GM19468 (cell line): ENCODE measurements around the gene AGBL5.

ENCODE experiments used
- ATAC-seq: cut with Tn5 transposase; IDR thresholded peaks from one replicate; pipeline ENCODE4 v1.9.1; 2021; ENCODE audit warnings: mild to moderate bottlenecking, moderate library complexity, moderate number of reproducible peaks; ENCODE audit not compliant: unreplicated experiment; ENCODE audit errors: extremely low read depth

The AGBL5 gene

DNA sequence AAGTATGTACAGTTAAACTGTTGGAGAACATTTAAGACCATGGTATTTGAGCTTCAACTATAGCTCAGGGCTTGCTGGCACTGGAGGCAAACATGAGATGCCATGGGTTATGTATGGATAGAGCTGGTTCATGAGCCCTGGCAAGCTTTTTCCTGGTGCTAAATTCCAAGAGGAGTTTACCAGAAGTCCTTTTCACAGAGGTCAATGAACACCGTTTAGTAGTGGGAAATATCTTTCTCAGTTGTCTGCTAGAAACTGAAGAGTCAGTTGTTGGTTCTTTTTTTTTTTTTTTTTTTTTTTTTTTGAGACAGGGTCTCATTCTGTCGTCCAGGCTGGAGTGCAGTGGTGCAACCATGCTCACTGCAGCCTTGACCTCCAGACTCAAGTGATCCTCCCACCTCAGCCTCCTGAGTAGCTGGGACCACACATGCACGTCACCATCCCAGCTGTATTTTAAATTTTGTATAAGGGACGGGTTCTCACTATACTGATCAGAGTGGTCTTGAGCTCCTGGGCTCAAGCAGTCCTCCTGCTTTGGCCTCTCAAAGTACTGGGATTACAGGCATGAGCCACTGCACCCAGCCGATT is 36.4 kb downstream of the AGBL5 start:
- no peak for ATAC-seq

DNA sequence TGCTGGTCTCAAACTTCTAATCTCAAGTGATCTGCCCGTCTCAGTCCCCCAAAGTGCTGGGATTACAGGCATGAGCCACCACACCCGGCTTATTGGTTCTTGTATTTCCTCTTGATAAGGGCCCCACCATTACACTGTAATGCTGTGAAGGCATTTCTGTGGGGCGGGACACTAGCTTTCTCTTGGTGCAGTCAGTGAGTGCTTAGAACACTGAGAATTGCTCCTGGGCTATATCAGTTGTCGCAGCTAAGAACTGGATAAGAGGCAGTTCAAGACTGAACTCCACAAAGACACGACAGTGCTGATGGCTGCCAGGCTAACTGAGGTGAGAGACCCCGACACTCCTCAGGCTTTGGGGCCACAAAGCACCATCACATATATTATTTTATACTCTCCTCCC is 37.2 kb downstream of the AGBL5 start:
- ATAC-seq = no peak

DNA sequence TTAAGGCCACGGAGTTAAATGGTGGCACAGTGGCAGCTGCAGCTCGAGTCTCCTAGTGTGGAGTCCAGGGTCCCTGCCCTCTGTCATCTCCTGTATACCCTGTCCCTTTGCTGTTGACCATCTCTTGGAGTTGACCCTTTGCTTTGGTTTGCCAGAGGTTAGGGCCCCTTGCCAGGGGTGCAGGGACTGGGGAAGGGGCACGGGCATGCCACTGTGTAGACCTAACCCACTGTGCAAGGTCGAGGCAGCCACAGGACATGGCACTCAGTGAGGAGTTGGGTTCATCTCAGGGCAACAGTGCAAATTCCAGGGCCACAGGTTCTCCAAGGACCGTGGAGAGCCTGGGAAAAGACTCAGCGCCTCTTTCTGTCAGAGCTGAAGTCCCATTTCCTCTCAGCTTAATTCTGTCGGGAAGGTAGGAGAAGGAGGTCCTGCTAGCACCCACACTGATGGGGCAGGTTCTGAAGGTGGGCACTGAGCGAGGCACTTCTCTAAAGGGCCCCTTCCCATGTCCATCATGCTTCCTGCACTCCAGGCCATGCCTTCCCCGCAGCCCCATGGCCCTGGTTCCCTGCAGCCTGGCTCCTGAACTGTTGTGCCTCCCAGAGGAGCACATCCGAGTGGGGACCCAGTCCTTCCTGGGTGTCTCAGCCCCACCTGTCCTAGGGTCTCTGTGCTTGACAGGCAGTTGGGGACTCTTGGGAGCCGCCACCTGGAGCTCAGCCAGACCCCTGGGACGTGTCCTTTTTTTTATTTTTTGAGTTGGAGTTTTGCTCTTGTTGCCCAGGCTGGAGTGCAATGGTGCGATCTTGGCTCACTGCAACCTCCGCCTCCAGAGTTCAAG is 37.9 kb downstream of the AGBL5 start:
- ATAC-seq = no peak

DNA sequence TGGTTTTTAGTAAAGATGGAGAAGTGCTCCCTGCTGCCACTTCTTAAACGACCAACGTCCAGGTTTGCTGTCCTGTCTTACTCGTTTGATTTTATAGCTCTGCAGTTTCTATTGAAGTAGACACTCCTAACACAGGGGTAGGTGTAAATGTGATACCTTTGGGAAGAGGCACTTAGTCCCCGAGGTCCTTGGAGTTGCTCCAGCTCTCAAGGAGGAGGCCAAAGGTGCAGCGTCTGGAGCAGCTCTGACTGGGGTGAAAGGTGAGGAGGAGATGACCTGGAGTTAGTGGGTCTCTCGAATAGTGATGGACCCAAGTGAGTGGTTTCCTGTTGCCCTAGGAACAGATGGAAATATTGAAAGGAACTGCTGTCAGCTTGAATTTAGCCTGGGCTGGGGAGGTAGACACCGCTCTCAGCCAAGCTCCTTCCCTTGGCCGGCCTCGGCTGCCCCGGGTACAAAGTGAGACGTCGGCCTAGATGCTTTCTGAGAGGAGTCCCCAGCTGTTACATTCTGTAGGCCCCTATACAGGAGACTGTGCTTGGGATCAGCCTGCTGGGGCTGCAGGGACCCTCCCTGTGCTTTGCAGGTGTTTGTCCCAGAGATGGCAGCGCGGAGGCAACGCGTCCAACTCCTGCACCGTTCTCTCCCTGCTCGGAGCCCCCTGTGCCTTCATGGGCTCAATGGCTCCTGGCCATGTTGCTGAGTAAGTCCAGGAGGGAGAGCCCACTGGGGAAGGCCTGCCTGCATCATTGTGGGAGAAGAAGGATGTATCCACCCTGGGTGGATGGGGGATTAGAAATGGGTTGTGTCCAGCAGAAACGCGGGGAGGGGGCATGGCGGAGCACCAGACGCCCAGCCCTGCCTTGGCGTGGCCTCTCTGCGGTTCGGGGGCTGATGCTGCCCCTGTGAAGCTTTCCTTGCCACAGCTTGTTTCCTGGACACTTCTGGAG is 40.6 kb downstream of the AGBL5 start:
- no peak for ATAC-seq

DNA sequence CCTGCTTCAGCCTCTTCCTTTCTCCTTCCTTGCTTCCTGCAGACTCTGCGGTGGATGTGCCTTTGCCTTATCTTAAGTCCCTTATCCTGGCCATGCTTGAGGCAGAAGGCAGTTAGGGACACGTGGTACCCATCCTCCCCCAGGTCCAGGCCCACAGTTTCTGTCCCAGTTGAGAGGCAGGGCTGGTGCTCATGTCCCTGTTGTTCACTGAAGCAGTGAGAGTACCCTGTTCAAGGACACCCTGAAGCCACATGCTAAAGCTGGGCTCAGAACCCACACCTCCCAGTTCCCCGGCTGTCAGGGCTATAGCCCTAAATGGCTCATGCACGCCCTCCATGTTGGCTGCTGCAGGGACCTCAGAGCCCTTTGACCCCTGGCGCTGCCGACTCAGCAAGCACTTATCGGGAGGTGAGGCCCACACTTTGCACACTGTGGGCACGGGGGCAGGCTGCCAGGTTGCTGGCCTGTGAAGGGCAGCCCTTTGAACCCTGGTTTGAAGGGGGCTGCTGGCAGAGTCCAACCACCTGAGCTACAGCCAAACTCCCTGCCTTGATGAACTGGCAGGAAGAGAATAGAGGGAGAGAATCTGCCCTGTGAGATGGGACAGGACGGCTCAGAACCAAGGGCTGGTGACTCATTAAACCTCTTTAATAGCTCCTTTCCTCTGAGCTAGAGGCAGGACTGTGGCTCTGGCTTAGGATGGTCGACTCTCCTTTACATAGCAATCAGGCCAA is 41.4 kb downstream of the AGBL5 start:
- ATAC-seq = no peak

DNA sequence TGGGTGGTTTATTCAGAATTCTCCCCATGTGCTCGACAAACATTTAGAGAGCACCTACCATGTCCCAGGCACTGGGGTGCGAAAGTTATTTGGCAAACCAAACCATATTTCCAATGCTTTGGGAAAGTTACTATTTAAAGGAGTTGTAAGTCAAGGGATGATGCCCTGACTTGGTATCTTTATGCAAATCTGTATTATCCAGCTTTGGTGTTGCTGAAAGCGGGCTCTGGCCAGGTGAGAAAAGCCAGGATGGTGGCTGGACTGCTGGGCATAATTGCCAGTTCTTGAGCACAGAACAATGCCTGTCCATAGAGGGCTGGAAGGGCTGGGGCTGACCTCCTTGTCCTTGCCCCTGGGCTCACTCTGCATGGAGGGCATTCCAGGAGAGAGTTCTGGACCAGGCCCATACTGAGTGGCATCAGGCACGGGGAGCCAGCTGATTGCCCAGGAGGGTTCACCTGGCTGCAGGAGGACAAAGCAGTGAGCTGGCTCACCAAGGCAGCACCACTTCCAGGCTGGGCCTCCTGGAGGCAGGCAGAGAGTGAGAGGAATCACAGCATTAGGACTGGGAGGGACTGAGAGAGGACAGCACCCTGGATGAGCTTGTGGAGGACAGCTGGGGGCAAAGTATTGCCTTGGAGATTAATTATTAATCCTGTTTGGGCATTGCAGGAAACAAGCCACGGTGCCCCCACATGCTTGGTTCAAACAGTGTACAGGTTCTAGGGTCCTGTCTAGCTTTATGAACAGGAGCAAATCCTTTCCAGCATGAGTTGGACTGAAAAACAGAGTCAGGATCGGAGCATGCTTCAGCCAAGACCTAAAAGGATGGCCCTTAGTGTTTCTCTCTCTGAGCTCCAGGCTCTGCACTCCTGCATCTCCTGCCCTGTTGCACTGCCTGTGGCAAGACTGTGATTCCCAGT is 42.2 kb downstream of the AGBL5 start:
- ATAC-seq = no peak

DNA sequence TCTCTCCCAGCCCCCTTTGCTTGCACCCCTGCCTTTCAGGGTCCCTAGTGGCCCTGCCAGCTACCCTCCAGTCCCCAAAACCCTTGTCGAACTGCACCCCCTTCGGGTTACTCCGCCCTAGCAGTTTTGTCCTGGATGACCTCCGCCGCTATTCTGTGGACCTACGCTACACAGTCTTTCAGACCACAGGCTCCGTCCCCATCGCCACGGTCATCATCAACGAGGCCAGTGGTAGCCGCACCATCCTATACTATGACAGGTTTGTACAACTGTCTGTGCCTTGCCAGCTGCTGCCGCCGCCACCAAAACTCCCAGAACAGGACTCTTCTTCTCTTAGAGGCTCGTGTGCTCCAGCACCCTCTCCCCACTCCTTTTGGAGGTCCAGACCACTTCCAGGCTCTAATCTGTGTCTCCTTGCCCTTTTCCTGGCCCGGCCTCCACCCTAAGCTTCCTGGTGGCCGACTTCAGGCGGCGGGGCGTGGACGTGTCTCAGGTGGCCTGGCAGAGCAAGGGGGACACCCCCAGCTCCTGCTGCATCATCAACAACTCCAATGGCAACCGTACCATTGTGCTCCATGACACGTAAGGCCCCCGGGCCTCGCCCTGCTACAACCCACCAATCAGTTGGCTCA is 43.0 kb downstream of the AGBL5 start:
- no peak for ATAC-seq

DNA sequence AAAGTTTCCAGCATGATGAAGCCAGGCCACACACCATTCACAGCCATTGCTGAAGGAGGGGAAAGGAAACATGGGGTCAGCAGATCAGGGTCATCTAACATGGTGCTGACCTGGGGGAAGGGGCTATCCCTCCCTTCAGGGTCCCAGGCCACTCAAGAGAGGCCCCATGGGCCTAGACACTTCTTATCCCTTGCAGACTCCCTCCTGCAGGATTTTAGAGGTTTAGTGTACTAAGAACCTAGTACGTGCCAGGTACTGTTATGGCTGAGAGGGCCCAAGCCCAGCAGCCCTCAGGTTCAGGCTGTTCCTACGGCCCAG is 43.9 kb downstream of the AGBL5 start:
- no peak for ATAC-seq

DNA sequence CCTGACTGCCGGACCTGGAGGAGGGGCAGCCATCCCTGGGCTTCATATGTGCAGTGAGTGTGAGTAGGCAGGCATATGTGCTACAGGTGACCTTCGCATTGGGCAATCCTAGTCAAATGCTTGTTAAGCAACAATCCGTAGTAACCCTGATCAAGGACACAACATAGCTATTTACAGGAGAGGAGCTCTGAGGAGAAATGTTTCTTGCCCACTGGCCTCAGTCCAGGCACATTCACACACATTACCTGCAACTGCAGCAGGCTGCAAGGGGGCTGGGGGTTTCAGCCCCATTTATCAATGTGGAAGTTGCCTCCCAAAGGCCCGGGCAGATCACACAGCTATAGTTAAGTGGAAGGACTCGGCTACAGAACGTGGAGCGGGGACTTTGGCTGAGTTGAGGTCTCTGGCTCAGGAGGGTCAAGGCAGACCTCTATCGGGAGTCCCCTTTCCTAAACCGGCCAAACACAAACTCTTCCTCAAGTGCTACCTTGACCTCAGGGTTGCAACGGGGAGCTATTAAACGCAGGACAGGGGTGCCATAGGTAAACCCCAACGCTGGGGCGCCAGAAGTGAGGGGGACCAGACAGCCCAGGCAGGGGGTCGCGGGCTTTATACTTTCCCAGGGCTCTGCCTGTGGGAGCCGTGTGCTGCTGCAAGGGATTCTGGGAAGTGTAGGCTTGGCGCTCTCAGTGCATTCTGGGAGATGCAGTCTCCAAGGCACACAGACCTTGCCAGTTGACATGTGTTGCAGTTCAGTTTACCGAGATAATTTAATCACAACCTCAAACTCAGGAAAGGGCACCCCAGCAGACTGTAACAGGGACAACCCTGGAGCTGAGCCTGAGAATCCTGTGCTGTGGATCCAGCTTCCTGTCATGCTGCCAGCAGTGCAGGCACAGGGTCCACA is 44.5 kb downstream of the AGBL5 start:
- no peak for ATAC-seq

DNA sequence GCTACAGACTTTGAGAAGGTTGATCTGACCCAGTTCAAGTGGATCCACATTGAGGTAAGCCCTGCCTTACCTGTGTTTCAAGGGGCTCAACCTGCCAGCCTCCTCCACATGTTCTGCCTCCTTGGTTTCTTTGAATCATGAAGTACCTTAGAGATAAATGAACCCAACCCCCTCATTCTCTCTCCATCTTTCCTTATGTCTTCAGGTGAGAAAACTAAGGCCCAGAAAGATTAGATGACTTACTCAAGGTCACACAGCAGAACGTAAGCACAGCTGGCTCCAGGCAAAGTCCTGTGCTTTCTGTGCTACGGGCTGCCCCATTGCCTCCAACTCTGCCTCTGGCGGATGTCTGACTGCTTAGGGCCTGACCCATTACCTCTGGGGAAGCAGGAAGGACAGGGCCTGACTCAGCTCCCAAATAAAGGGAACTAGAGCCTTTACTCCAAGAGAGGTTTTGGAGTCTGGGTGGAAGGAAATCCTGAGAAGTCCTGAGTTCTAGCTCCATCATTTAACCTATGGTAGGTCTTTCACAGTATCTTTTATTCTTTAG is 45.4 kb downstream of the AGBL5 start:
- ATAC-seq = no peak

DNA sequence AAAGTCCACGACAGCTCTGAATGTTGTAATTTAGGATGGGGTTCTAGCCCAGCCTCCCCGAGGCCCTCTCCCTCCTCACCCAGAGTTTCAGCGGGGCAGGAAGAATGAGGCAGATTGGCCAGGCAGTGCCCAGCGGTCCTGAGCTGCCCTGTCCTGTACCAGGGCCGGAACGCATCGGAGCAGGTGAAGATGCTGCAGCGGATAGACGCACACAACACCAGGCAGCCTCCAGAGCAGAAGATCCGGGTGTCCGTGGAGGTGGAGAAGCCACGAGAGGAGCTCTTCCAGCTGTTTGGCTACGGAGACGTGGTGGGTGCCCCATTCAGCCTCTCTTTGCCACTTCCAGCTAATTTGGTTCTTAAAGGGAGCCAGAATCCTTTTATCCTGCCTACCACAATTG is 45.9 kb downstream of the AGBL5 start:
- no peak for ATAC-seq

DNA sequence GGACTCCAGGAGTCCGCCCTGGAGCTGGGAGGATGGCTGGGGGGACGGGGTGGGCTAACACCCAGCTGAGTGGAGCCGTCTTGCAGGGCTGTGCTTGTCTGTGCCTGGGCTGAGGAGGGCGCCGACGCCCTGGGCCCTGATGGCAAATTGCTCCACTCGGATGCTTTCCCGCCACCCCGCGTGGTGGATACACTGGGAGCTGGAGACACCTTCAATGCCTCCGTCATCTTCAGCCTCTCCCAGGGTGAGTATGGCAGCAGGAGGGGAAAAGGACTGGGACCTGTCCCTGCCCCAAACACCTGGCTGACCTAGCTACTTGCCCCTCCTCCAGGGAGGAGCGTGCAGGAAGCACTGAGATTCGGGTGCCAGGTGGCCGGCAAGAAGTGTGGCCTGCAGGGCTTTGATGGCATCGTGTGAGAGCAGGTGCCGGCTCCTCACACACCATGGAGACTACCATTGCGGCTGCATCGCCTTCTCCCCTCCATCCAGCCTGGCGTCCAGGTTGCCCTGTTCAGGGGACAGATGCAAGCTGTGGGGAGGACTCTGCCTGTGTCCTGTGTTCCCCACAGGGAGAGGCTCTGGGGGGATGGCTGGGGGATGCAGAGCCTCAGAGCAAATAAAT is 48.0 kb downstream of the AGBL5 start:
- no peak for ATAC-seq

DNA sequence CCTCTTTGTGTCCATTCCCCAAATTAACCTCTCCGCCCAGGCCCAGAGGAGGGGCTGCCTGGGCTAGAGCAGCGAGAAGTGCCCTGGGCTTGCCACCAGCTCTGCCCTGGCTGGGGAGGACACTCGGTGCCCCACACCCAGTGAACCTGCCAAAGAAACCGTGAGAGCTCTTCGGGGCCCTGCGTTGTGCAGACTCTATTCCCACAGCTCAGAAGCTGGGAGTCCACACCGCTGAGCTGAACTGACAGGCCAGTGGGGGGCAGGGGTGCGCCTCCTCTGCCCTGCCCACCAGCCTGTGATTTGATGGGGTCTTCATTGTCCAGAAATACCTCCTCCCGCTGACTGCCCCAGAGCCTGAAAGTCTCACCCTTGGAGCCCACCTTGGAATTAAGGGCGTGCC is 48.6 kb downstream of the AGBL5 start:
- ATAC-seq = no peak

DNA sequence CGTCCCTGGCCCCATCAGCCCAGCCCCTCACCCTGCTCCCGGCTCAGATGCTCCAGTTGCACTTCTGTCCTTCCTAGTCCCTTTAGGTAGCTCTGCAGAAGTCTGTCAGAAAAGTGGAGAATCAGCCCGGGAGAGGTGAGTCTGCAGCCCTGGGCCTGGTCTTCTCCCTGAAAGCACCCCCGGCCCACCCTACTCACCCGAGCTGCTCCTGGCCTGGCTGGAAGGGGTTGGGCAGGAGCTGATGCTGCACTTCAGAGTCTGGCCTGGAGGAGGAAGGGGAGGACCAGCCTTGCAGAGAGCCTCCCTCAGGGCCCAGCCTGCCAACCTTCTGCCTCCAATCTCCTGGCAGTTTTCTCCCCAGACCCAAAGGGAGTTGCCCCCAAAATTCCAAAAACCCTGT is 50.9 kb downstream of the AGBL5 start:
- ATAC-seq = no peak

DNA sequence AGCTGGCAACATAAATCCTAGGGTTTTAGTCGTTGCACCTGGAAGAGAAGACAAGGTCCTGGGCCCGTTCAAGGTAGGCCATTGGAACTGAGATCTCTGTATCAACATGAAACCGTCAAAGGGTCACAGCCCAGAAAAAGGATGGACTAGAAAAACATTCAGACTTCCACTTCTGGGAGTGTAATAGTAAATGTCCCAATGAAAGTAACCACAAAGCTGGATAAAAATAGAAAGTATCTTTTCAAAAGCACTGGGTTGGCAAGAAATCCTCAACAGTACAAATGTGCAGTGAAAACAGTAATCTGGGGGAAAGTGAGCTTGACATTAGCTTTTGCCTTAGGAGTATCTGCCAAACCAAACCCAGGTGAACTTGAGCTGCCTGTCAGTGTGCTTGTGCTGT is 54.5 kb downstream of the AGBL5 start:
- no peak for ATAC-seq

DNA sequence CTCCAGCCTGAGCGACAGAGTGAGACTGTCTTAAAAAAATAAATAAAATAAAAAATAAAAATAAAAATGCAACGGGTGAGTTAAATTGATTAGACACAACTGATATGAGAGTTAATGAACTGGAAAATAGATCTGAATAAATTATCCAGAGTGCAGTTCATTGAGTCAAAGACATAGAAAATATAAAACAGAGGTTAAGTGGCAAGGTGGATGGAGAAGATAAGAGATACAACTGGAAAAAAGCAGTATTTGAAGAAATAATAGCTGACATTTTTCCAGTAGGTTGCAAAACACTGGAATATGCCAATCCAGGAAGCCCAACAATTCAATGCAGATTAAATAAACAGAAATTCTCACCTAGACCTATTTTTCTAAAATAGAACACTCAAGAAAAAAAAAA is 56.8 kb downstream of the AGBL5 start:
- ATAC-seq = no peak

DNA sequence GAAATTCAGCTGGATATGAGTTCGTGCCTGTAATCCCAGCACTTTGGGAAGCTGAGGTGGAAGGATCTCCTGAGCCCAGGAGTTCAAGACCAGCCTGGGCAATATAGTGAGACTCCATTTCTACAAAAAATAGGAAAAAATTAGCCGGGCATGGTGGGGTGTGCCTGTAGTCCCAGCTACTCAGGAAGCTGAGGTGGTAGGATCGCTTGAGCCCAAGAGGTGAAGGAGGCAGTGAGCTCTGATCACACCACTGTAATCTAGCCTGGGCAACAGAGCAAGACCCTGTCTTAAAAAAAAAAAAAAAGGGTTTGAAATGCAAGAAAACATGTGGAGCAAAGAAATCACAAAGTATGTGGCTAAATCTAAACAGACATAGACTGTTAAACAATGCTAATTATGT is 57.6 kb downstream of the AGBL5 start:
- no peak for ATAC-seq
